WTC11 (cell line): ENCODE measurements around the gene CYYR1. TPM values are rescaled to one million over a fixed set of nuclear protein-coding genes. Genes with fewer than 3 reads are reported as not detected.

Experiments
- ATAC-seq: fragments of 200-7000 bp; cut with Tn5 transposase; 2 replicates; pipeline ENCODE4 v1.10.0; 2021; ENCODE audit warnings: mild to moderate bottlenecking, moderate library complexity
- CTCF ChIA-PET: fragments of 300-600 bp; sonication (Branson Sonifier 250); formaldehyde crosslinking; loops from one replicate; lab custom pipeline; 2021; ENCODE audit warnings: antibody characterized with exemption; lab: Charles Lee
- POLR2A ChIA-PET: fragments of 350-600 bp; sonication (Branson Sonifier 250); formaldehyde crosslinking; loops from one replicate; lab custom pipeline; 2021; ENCODE audit warnings: antibody characterized with exemption; lab: Charles Lee
- DNase-seq: peaks from one replicate; pipeline ENCODE4 v3.0.0; 2021; ENCODE audit warnings: low spot score
- H3K27ac Mint-ChIP-seq: 2 replicates; pipeline ENCODE4 v1.8.0; 2021; ENCODE audit warnings: mixed read lengths
- H3K27me3 Mint-ChIP-seq: 2 replicates; pipeline ENCODE4 v1.8.0; 2021; ENCODE audit warnings: low read depth, mild to moderate bottlenecking, moderate library complexity, mixed read lengths
- H3K36me3 Mint-ChIP-seq: 2 replicates; pipeline ENCODE4 v1.8.0; 2021; ENCODE audit warnings: mixed read lengths
- H3K4me1 Mint-ChIP-seq: 2 replicates; pipeline ENCODE4 v1.8.0; 2022; ENCODE audit warnings: mixed read lengths
- H3K4me3 Mint-ChIP-seq: 2 replicates; pipeline ENCODE4 v1.8.0; 2021; ENCODE audit warnings: mild to moderate bottlenecking, moderate library complexity, mixed read lengths
- H3K9me3 Mint-ChIP-seq: 2 replicates; pipeline ENCODE4 v1.8.0; 2021; ENCODE audit warnings: mixed read lengths
- ATF3 ChIP-seq: sonication (generic); formaldehyde crosslinking; conservative IDR thresholded peaks from 2 replicates; pipeline ENCODE4 v1.8.1; 2022; ENCODE audit warnings: mild to moderate bottlenecking, missing genetic modification reagents
- CREB1 ChIP-seq: sonication (generic); formaldehyde crosslinking; IDR thresholded peaks from 2 replicates; pipeline ENCODE4 v1.8.0; 2023; ENCODE audit warnings: mild to moderate bottlenecking, missing genetic modification reagents
- ERG ChIP-seq: fragments of 250-450 bp; sonication (Bioruptor Pico); IDR thresholded peaks from 2 replicates; pipeline ENCODE4 v1.8.0; 2021; ENCODE audit warnings: mild to moderate bottlenecking
- ESRRA ChIP-seq: sonication (generic); formaldehyde crosslinking; IDR thresholded peaks from 2 replicates; pipeline ENCODE4 v1.8.1; 2022; ENCODE audit warnings: mild to moderate bottlenecking, missing genetic modification reagents, borderline replicate concordance
- FOXP1 ChIP-seq: sonication (generic); formaldehyde crosslinking; IDR thresholded peaks from 2 replicates; pipeline ENCODE4 v1.8.0; 2022; ENCODE audit warnings: missing genetic modification reagents, mild to moderate bottlenecking, moderate library complexity, borderline replicate concordance
- JAZF1 ChIP-seq: fragments of 250-450 bp; sonication (Bioruptor Pico); IDR thresholded peaks from 2 replicates; pipeline ENCODE4 v1.9.0; 2021; ENCODE audit warnings: moderate library complexity, mild to moderate bottlenecking, inconsistent platforms
- JUN ChIP-seq: sonication (generic); formaldehyde crosslinking; IDR thresholded peaks from 2 replicates; pipeline ENCODE4 v1.8.0; 2023; ENCODE audit warnings: mild to moderate bottlenecking, missing genetic modification reagents
- MAX ChIP-seq: sonication (generic); formaldehyde crosslinking; IDR thresholded peaks from 2 replicates; pipeline ENCODE4 v1.8.0; 2022; ENCODE audit warnings: mild to moderate bottlenecking, missing genetic modification reagents
- NFYB ChIP-seq: sonication (generic); formaldehyde crosslinking; conservative IDR thresholded peaks from 2 replicates; pipeline ENCODE4 v1.8.0; 2022; ENCODE audit warnings: low read depth, missing genetic modification reagents
- NR2C2 ChIP-seq: sonication (generic); formaldehyde crosslinking; IDR thresholded peaks from 2 replicates; pipeline ENCODE4 v1.8.0; 2022; ENCODE audit warnings: mild to moderate bottlenecking, missing genetic modification reagents
- NR3C1 ChIP-seq: sonication (generic); formaldehyde crosslinking; conservative IDR thresholded peaks from 2 replicates; pipeline ENCODE4 v1.8.1; 2023; ENCODE audit warnings: low read depth, mild to moderate bottlenecking, missing genetic modification reagents
- PRDM15 ChIP-seq: sonication (generic); formaldehyde crosslinking; IDR thresholded peaks from 2 replicates; pipeline ENCODE4 v1.8.0; 2022; ENCODE audit warnings: missing genetic modification reagents
- RORB ChIP-seq: fragments of 250-450 bp; sonication (Bioruptor Pico); IDR thresholded peaks from 2 replicates; pipeline ENCODE4 v1.9.0; 2021; ENCODE audit warnings: mild to moderate bottlenecking
- SMAD4 ChIP-seq: sonication (generic); formaldehyde crosslinking; IDR thresholded peaks from 2 replicates; pipeline ENCODE4 v1.8.0; 2022; ENCODE audit warnings: mild to moderate bottlenecking, missing genetic modification reagents
- ZNF138 ChIP-seq: sonication (generic); formaldehyde crosslinking; conservative IDR thresholded peaks from 2 replicates; pipeline ENCODE4 v1.8.1; 2022; ENCODE audit warnings: mild to moderate bottlenecking, moderate library complexity, missing genetic modification reagents
- ZNF219 ChIP-seq: sonication (generic); formaldehyde crosslinking; IDR thresholded peaks from 2 replicates; pipeline ENCODE4 v1.8.0; 2023; ENCODE audit warnings: missing genetic modification reagents, mild to moderate bottlenecking, borderline replicate concordance
- ZNF263 ChIP-seq: sonication (generic); formaldehyde crosslinking; IDR thresholded peaks from 2 replicates; pipeline ENCODE4 v1.8.1; 2022; ENCODE audit warnings: low read depth, mild to moderate bottlenecking, moderate library complexity, missing genetic modification reagents
- ZNF416 ChIP-seq: fragments of 250-450 bp; sonication (Bioruptor Pico); IDR thresholded peaks from 2 replicates; pipeline ENCODE4 v1.9.0; 2021; ENCODE audit warnings: mild to moderate bottlenecking, inconsistent platforms
- ZNF423 ChIP-seq: fragments of 250-450 bp; sonication (Bioruptor Pico); IDR thresholded peaks from 2 replicates; pipeline ENCODE4 v2.1.2; 2022; ENCODE audit warnings: mild to moderate bottlenecking, moderate library complexity
- total RNA-seq: library from RNA; stranded (reverse); gene quantifications from 3 replicates; pipeline ENCODE4 v1.2.3, GENCODE V29; 2021
- TF ChIP-seq, protein P1 (sequence below): sonication (generic); formaldehyde crosslinking; IDR thresholded peaks from 2 replicates; pipeline ENCODE4 v1.8.0; 2022; ENCODE audit warnings: mild to moderate bottlenecking, missing genetic modification reagents
- TF ChIP-seq, protein P2 (sequence below): sonication (generic); formaldehyde crosslinking; IDR thresholded peaks from 2 replicates; pipeline ENCODE4 v1.8.1; 2023; ENCODE audit warnings: mild to moderate bottlenecking, missing genetic modification reagents
- TF ChIP-seq, protein P3 (sequence below): sonication (generic); formaldehyde crosslinking; IDR thresholded peaks from 2 replicates; pipeline ENCODE4 v1.8.1; 2022; ENCODE audit warnings: mild to moderate bottlenecking, missing genetic modification reagents, moderate library complexity, borderline replicate concordance
- TF ChIP-seq, protein P4 (sequence below): fragments of 250-450 bp; sonication (Bioruptor Pico); IDR thresholded peaks from 2 replicates; pipeline ENCODE4 v2.1.2; 2022; ENCODE audit warnings: mild to moderate bottlenecking, moderate library complexity

CYYR1 gene
- total RNA-seq, 1 experiment from 2014 or later = 29.3 TPM

DNA sequence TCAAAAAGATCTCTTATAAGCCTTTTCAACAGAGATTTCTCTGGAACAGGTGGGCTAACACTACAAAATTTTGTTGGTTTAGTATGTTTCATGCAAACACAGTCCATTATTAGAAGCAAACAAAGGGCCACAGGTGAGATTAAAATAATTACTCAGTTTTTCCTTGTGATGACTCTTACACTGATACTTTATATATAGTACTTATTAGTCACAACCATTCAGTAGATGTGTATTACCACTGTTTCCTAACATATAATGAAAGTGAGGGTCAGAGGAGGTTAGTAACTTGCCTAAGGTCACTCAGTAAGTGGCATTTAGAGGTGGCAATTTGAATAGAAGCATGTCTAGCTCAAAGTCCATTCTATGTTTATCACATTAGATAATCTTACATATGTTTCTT is 44.2 kb downstream of the CYYR1 start:
- H3K9me3 Mint-ChIP-seq = no peaks in the 10 kb centered on the region
- TF ChIP-seq NR3C1 (CRISPR knock-in tag) = no peak
- no peak for TF ChIP-seq ZNF416 (CRISPR knock-in tag)
- no peak for TF ChIP-seq NFYB
- no peak for TF ChIP-seq RORB (CRISPR knock-in tag)
- no peak for TF ChIP-seq CREB1
- TF ChIP-seq ZNF263 = no peak
- TF ChIP-seq, protein P1, sequence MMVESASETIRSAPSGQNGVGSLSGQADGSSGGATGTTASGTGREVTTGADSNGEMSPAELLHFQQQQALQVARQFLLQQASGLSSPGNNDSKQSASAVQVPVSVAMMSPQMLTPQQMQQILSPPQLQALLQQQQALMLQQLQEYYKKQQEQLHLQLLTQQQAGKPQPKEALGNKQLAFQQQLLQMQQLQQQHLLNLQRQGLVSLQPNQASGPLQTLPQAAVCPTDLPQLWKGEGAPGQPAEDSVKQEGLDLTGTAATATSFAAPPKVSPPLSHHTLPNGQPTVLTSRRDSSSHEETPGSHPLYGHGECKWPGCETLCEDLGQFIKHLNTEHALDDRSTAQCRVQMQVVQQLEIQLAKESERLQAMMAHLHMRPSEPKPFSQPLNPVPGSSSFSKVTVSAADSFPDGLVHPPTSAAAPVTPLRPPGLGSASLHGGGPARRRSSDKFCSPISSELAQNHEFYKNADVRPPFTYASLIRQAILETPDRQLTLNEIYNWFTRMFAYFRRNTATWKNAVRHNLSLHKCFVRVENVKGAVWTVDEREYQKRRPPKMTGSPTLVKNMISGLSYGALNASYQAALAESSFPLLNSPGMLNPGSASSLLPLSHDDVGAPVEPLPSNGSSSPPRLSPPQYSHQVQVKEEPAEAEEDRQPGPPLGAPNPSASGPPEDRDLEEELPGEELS (CRISPR knock-in tag) = no peak
- TF ChIP-seq MAX = no peak
- H3K27me3 Mint-ChIP-seq = no peaks in the 10 kb centered on the region
- DNase-seq (no peak), ATAC-seq (no peak)
- no peak overlapping the region for H3K27ac Mint-ChIP-seq
- POLR2A ChIA-PET = no interaction called here
- H3K36me3 Mint-ChIP-seq = peaks cover 13% of the 10 kb centered on the region; the same call in 1 of the 2 replicates
- peaks cover 7% of the 10 kb centered on the region for H3K4me1 Mint-ChIP-seq
- CTCF ChIA-PET = no interaction called here
- H3K4me3 Mint-ChIP-seq = no peak overlapping the region

DNA sequence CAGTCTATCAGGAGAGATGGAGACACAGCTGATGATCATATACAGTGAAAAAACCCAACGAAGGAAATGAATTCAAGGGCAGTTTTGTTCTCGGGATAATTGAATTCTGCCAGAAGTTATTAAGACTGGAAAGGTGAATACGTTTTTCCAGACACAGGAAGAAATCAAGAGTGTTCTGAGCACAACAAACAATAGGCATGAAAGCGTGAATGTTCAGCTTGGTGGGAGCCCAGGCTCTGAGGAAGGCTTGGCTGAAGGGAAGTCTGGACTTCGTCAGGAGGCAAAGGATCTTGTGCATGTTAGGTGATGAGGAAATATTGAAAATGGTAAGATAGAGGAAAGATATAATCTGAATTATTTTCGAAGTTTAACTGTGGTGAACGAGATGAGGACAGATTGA is 50.4 kb downstream of the CYYR1 start:
- Mint-ChIP-seq H3K9me3 (peaks cover 26% of the 10 kb centered on the region), H3K4me1 (no peaks in the 10 kb centered on the region), H3K27ac (no peak overlapping the region), H3K36me3 (peaks cover 32% of the 10 kb centered on the region), H3K27me3 (no peaks in the 10 kb centered on the region), H3K4me3 (no peak overlapping the region)
- DNase-seq (no peak), ATAC-seq (no peak)
- TF ChIP-seq ZNF423 (CRISPR knock-in tag) = no peak
- CTCF ChIA-PET = no interaction called here
- POLR2A ChIA-PET = no interaction called here

GRCh38 chr21:26519142-26519541 is 53.9 kb downstream of the CYYR1 start:
- Mint-ChIP-seq H3K9me3 (peaks cover 26% of the 10 kb centered on the region), H3K27ac (no peak overlapping the region)
- POLR2A ChIA-PET = no interaction called here
- DNase-seq = no peak
- no peak for TF ChIP-seq PRDM15 (CRISPR knock-in tag)
- TF ChIP-seq ZNF138 (CRISPR knock-in tag) = no peak
- no peak for TF ChIP-seq ERG (CRISPR knock-in tag)
- TF ChIP-seq ZNF416 (CRISPR knock-in tag) = no peak
- TF ChIP-seq JAZF1 = no peak
- TF ChIP-seq, protein P2, sequence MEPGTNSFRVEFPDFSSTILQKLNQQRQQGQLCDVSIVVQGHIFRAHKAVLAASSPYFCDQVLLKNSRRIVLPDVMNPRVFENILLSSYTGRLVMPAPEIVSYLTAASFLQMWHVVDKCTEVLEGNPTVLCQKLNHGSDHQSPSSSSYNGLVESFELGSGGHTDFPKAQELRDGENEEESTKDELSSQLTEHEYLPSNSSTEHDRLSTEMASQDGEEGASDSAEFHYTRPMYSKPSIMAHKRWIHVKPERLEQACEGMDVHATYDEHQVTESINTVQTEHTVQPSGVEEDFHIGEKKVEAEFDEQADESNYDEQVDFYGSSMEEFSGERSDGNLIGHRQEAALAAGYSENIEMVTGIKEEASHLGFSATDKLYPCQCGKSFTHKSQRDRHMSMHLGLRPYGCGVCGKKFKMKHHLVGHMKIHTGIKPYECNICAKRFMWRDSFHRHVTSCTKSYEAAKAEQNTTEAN (CRISPR knock-in tag) = no peak
- no peak for TF ChIP-seq ZNF423 (CRISPR knock-in tag)
- no peak for TF ChIP-seq JUN (CRISPR knock-in tag)
- no peak for TF ChIP-seq ATF3 (CRISPR knock-in tag)
- TF ChIP-seq, protein P3, sequence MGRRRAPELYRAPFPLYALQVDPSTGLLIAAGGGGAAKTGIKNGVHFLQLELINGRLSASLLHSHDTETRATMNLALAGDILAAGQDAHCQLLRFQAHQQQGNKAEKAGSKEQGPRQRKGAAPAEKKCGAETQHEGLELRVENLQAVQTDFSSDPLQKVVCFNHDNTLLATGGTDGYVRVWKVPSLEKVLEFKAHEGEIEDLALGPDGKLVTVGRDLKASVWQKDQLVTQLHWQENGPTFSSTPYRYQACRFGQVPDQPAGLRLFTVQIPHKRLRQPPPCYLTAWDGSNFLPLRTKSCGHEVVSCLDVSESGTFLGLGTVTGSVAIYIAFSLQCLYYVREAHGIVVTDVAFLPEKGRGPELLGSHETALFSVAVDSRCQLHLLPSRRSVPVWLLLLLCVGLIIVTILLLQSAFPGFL = no peak
- TF ChIP-seq, protein P4, sequence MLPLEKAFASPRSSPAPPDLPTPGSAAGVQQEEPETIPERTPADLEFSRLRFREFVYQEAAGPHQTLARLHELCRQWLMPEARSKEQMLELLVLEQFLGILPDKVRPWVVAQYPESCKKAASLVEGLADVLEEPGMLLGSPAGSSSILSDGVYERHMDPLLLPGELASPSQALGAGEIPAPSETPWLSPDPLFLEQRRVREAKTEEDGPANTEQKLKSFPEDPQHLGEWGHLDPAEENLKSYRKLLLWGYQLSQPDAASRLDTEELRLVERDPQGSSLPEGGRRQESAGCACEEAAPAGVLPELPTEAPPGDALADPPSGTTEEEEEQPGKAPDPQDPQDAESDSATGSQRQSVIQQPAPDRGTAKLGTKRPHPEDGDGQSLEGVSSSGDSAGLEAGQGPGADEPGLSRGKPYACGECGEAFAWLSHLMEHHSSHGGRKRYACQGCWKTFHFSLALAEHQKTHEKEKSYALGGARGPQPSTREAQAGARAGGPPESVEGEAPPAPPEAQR (CRISPR knock-in tag) = no peak
- no peak for TF ChIP-seq SMAD4
- no peak for TF ChIP-seq FOXP1 (CRISPR knock-in tag)
- TF ChIP-seq ESRRA (CRISPR knock-in tag) = no peak
- TF ChIP-seq ZNF219 (CRISPR knock-in tag) = no peak
- no peak for TF ChIP-seq NR2C2 (CRISPR knock-in tag)
- TF ChIP-seq, all 79 proteins: peak for 0
- Mint-ChIP-seq H3K36me3 (peaks cover 33% of the 10 kb centered on the region), H3K4me1 (peaks cover 4% of the 10 kb centered on the region), H3K27me3 (no peaks in the 10 kb centered on the region), H3K4me3 (no peak overlapping the region)
- no peak for ATAC-seq
- CTCF ChIA-PET = no interaction called here
